Stimulated activated CD4-positive, alpha-beta T cell treated with anti-CD3 and anti-CD28 coated beads, TNF-alpha, amount 100 ng/mL, for 48 hours (primary cell): Measurements from ENCODE around the gene ATP2A3.
"Not testable (repeated sequence)": the region's sequence is repeated elsewhere in the genome, so short reads cannot be mapped to it uniquely, and the experiment has no call there.

Source experiments
- DNase-seq, 3 donors: peaks; one replicate each; pipeline ENCODE4 v3.0.0-alpha.2; 2020; ENCODE audit warnings: low read depth in 3 of 3

The ATP2A3 gene

GRCh38 chr17:3991699-3992098, 27.5 kb upstream of the ATP2A3 start:
- DNase-seq, result not testable (repeated sequence)

- no peak for DNase-seq
Measured at GRCh38 chr17:3990386-3991127, 26.3 kb upstream of the ATP2A3 start.

GRCh38 chr17:3989041-3989886, 25.0 kb upstream of the ATP2A3 start:
- no peak for DNase-seq

- no peak for DNase-seq
Measured at GRCh38 chr17:3988297-3989040, 24.2 kb upstream of the ATP2A3 start.

- no peak for DNase-seq
Measured at GRCh38 chr17:3986939-3987335, 22.7 kb upstream of the ATP2A3 start.

- no peak for DNase-seq
Measured at GRCh38 chr17:3986270-3986938, 22.2 kb upstream of the ATP2A3 start.

- DNase-seq, result no peak
Measured at GRCh38 chr17:3985846-3986245, 21.6 kb upstream of the ATP2A3 start.

GRCh38 chr17:3983606-3984484, 19.6 kb upstream of the ATP2A3 start:
- DNase-seq, result no peak

- DNase-seq, result no peak
Measured at GRCh38 chr17:3982541-3983017, 18.3 kb upstream of the ATP2A3 start.

GRCh38 chr17:3982113-3982512, 17.9 kb upstream of the ATP2A3 start:
- DNase-seq, result no peak

- no peak for DNase-seq
Measured at GRCh38 chr17:3981455-3981854, 17.2 kb upstream of the ATP2A3 start.

- no peak for DNase-seq
Measured at GRCh38 chr17:3980381-3981014, 16.3 kb upstream of the ATP2A3 start.

GRCh38 chr17:3979290-3979611, 15.0 kb upstream of the ATP2A3 start:
- no peak for DNase-seq

GRCh38 chr17:3978421-3979289, 14.4 kb upstream of the ATP2A3 start:
- no peak for DNase-seq

- no peak for DNase-seq
Measured at GRCh38 chr17:3977387-3977786, 13.2 kb upstream of the ATP2A3 start.

GRCh38 chr17:3976675-3977171, 12.5 kb upstream of the ATP2A3 start:
- DNase-seq, result no peak

GRCh38 chr17:3974980-3975379, 10.7 kb upstream of the ATP2A3 start:
- no peak for DNase-seq

- DNase-seq, result no peak
Measured at GRCh38 chr17:3974138-3974687, 10.0 kb upstream of the ATP2A3 start.
